ENCODE measurements around the gene RAB27B.

The RAB27B gene

DNA sequence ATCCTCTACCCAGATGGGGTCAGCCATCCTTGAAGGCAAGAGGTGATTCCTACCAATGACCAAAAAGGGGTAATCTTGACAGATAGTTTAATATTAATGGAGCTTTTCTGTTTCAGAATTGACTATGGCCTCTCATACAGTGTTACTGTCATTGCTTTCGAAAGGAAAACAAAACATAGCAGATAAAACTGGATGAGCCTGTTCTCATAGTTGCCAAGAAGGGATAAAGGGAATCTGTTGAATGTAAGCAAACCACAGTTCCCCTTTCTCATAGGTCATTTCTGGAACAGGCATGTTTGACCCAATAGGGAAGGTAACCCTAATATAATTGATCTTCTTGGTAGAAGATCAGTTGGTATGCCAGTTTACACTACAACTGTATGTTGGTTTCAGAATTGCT lies 1.6 kb downstream of the RAB27B start:
- TF ChIP-seq, protein P1, sequence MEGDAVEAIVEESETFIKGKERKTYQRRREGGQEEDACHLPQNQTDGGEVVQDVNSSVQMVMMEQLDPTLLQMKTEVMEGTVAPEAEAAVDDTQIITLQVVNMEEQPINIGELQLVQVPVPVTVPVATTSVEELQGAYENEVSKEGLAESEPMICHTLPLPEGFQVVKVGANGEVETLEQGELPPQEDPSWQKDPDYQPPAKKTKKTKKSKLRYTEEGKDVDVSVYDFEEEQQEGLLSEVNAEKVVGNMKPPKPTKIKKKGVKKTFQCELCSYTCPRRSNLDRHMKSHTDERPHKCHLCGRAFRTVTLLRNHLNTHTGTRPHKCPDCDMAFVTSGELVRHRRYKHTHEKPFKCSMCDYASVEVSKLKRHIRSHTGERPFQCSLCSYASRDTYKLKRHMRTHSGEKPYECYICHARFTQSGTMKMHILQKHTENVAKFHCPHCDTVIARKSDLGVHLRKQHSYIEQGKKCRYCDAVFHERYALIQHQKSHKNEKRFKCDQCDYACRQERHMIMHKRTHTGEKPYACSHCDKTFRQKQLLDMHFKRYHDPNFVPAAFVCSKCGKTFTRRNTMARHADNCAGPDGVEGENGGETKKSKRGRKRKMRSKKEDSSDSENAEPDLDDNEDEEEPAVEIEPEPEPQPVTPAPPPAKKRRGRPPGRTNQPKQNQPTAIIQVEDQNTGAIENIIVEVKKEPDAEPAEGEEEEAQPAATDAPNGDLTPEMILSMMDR (IDR thresholded peaks at IDR 0.05; ENCODE audit: low read length): no peak
- no peak for TF ChIP-seq EZH2 (IDR thresholded peaks at IDR 0.05; ENCODE audit: borderline replicate concordance, low read length)
- no peaks in the 10 kb centered on the region for H3F3A ChIP-seq (ENCODE audit: insufficient read depth, low read length)
- no peak overlapping the region for H3K4me2 ChIP-seq (ENCODE audit: low read length)
- no peak overlapping the region for H3K4me3 ChIP-seq (ENCODE audit: low read depth, low read length, poor library complexity, severe bottlenecking)
- no peak overlapping the region for H2AFZ ChIP-seq (ENCODE audit: low read length)
- H3K27ac ChIP-seq (ENCODE audit: low read depth, low read length, poor library complexity, severe bottlenecking): no peak overlapping the region
- H3K9me3 ChIP-seq (ENCODE audit: low read length): no peaks in the 10 kb centered on the region
- H3K4me1 ChIP-seq (ENCODE audit: insufficient read depth, low read length, severe bottlenecking): no peaks in the 10 kb centered on the region
- H3K27me3 ChIP-seq (ENCODE audit: insufficient read depth, low read length): no peaks in the 10 kb centered on the region
- H4K20me1 ChIP-seq (ENCODE audit: insufficient read depth, low read length): no peaks in the 10 kb centered on the region
- no peak overlapping the region for H3K9ac ChIP-seq (ENCODE audit: low read length)
- no peaks in the 10 kb centered on the region for H3K36me3 ChIP-seq (ENCODE audit: insufficient read depth, low read length)
- no peaks in the 10 kb centered on the region for H3K79me2 ChIP-seq (ENCODE audit: insufficient read depth, low read length)
- no peaks in the 10 kb centered on the region for H3K9me2 ChIP-seq (ENCODE audit: low read depth, low read length)

DNA sequence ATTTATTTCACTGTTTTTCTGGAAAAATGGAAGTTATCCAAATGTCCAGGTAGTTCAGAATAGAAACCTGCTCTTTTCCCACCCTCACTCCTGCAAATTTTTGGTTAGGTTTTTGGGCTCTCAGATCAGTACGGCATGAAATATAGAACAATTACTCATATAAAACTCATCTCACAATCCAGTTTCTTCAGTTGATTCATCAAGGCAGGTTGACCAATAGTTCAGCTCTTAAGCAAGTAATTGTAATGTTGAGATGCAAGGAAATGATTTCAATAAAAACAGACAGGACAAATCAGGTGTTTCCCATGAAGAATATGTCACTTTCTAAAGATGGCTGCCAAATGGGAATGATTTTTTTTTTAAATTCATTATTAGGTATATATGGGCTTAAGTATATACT lies 2.0 kb downstream of the RAB27B start:
- no peaks in the 10 kb centered on the region for H4K20me1 ChIP-seq (ENCODE audit: insufficient read depth, low read length)
- H3K4me3 ChIP-seq (ENCODE audit: low read depth, low read length, poor library complexity, severe bottlenecking): no peak overlapping the region
- TF ChIP-seq, protein P1 (IDR thresholded peaks at IDR 0.05; ENCODE audit: low read length): no peak
- no peak for TF ChIP-seq EZH2 (IDR thresholded peaks at IDR 0.05; ENCODE audit: borderline replicate concordance, low read length)
- no peaks in the 10 kb centered on the region for H3F3A ChIP-seq (ENCODE audit: insufficient read depth, low read length)
- H3K9me2 ChIP-seq (ENCODE audit: low read depth, low read length): no peaks in the 10 kb centered on the region
- no peaks in the 10 kb centered on the region for H3K4me1 ChIP-seq (ENCODE audit: insufficient read depth, low read length, severe bottlenecking)
- H3K9ac ChIP-seq (ENCODE audit: low read length): no peak overlapping the region
- H3K36me3 ChIP-seq (ENCODE audit: insufficient read depth, low read length): no peaks in the 10 kb centered on the region
- H3K9me3 ChIP-seq (ENCODE audit: low read length): no peaks in the 10 kb centered on the region
- no peak overlapping the region for H3K4me2 ChIP-seq (ENCODE audit: low read length)
- H2AFZ ChIP-seq (ENCODE audit: low read length): no peak overlapping the region
- no peaks in the 10 kb centered on the region for H3K27me3 ChIP-seq (ENCODE audit: insufficient read depth, low read length)
- no peak overlapping the region for H3K27ac ChIP-seq (ENCODE audit: low read depth, low read length, poor library complexity, severe bottlenecking)
- H3K79me2 ChIP-seq (ENCODE audit: insufficient read depth, low read length): no peaks in the 10 kb centered on the region

DNA sequence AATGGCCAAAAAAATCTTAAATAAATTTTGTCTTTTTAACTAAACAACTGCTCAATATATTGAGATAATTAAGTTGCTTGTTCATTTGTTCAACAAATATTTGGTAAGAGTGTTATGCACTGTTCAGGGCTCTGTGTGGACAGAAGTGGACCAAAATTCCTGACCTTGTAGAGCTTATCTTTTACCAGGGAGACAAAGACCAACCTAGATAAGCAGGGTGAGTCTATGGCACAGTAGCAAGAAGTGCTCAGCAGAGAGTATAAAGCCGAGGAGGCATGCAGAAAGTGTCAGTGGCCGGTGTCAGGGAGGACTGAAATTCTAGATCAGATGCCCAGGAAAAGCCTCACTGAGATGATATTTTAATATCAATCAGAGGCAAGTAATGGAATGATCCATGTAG lies 2.6 kb downstream of the RAB27B start:
- no peaks in the 10 kb centered on the region for H3K9me3 ChIP-seq (ENCODE audit: low read length)
- H4K20me1 ChIP-seq (ENCODE audit: insufficient read depth, low read length): no peaks in the 10 kb centered on the region
- no peak overlapping the region for H2AFZ ChIP-seq (ENCODE audit: low read length)
- H3K4me3 ChIP-seq (ENCODE audit: low read depth, low read length, poor library complexity, severe bottlenecking): no peak overlapping the region
- no peak overlapping the region for H3K27ac ChIP-seq (ENCODE audit: low read depth, low read length, poor library complexity, severe bottlenecking)
- no peaks in the 10 kb centered on the region for H3K79me2 ChIP-seq (ENCODE audit: insufficient read depth, low read length)
- H3K9ac ChIP-seq (ENCODE audit: low read length): no peak overlapping the region
- no peak overlapping the region for H3K4me2 ChIP-seq (ENCODE audit: low read length)
- no peaks in the 10 kb centered on the region for H3K27me3 ChIP-seq (ENCODE audit: insufficient read depth, low read length)
- no peaks in the 10 kb centered on the region for H3K9me2 ChIP-seq (ENCODE audit: low read depth, low read length)
- H3F3A ChIP-seq (ENCODE audit: insufficient read depth, low read length): no peaks in the 10 kb centered on the region
- no peaks in the 10 kb centered on the region for H3K36me3 ChIP-seq (ENCODE audit: insufficient read depth, low read length)
- H3K4me1 ChIP-seq (ENCODE audit: insufficient read depth, low read length, severe bottlenecking): no peaks in the 10 kb centered on the region
- TF ChIP-seq, protein P1 (IDR thresholded peaks at IDR 0.05; ENCODE audit: low read length): no peak
- TF ChIP-seq EZH2 (IDR thresholded peaks at IDR 0.05; ENCODE audit: borderline replicate concordance, low read length): no peak
